ENCODE results near the gene RHOD. TPM values are rescaled to one million over a fixed set of nuclear protein-coding genes. Genes with fewer than 3 reads are reported as not detected.

Gene RHOD
- polyA plus RNA-seq, 1 donor (not counting 4 experiments of a cell fraction or from before 2014, with no cell fraction given), result 119 TPM

DNA sequence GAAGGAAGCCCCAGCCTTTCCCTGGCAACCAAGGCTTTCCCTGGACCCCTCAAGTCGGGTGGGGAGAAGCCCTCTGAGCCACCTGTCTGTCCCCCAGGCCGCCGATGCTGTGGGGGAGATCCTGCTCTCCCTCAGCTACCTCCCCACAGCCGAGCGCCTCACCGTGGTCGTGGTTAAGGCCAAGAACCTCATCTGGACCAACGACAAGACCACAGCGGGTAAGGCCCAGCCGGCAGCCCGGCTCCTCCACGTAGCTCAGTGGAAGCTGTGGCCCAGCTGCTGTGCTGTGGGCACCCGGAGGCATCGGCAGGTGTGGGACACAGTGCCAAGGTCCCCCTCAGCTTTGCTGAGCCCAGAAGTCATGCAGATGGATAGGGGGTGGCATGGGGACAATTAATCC, 12.2 kb upstream of the RHOD start:
- TF ChIP-seq EZH2 (IDR thresholded peaks at IDR 0.05; ENCODE audit: low read length), result no peak
- TF ChIP-seq, protein P1, sequence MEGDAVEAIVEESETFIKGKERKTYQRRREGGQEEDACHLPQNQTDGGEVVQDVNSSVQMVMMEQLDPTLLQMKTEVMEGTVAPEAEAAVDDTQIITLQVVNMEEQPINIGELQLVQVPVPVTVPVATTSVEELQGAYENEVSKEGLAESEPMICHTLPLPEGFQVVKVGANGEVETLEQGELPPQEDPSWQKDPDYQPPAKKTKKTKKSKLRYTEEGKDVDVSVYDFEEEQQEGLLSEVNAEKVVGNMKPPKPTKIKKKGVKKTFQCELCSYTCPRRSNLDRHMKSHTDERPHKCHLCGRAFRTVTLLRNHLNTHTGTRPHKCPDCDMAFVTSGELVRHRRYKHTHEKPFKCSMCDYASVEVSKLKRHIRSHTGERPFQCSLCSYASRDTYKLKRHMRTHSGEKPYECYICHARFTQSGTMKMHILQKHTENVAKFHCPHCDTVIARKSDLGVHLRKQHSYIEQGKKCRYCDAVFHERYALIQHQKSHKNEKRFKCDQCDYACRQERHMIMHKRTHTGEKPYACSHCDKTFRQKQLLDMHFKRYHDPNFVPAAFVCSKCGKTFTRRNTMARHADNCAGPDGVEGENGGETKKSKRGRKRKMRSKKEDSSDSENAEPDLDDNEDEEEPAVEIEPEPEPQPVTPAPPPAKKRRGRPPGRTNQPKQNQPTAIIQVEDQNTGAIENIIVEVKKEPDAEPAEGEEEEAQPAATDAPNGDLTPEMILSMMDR (optimal IDR thresholded peaks at IDR 0.05 in 1 of 3, IDR thresholded peaks at IDR 0.05 in 1 of 3, conservative IDR thresholded peaks at IDR 0.05 in 1 of 3; ENCODE audit: extremely low read depth in 1 of 3, insufficient read depth in 2 of 3, low read length in 3 of 3), result no peak
- Histone ChIP-seq H4K20me1 (ENCODE audit: control insufficient read depth, extremely low read depth, insufficient read depth, low read length) (no peaks in the 10 kb centered on the region), H3K9ac (ENCODE audit: control insufficient read depth, extremely low read depth, insufficient read depth, low read length) (no peak overlapping the region), H3K27ac (ENCODE audit: control insufficient read depth, insufficient read depth, low read length) (no peak overlapping the region), H3K79me2 (ENCODE audit: control insufficient read depth, insufficient read depth, low read length) (no peaks in the 10 kb centered on the region), H3K9me3 (ENCODE audit: control insufficient read depth, low read depth, low read length) (no peaks in the 10 kb centered on the region), H3K4me3 (ENCODE audit: control insufficient read depth in 2 of 3, extremely low read depth in 1 of 3, insufficient read depth in 2 of 3, low read depth in 1 of 3, low read length in 3 of 3) (no peak overlapping the region), H2AFZ (ENCODE audit: control insufficient read depth, low read length) (no peak overlapping the region), H3K4me2 (ENCODE audit: control insufficient read depth, extremely low read depth, insufficient read depth, low read depth, low read length) (no peak overlapping the region), H3K36me3 (ENCODE audit: control insufficient read depth in 2 of 2, extremely low read depth in 1 of 2, insufficient read depth in 2 of 2, low read length in 2 of 2) (no peaks in the 10 kb centered on the region), H3K9me1 (ENCODE audit: control insufficient read depth, extremely low read depth, insufficient read depth, low read length) (no peaks in the 10 kb centered on the region), H3K4me1 (ENCODE audit: control insufficient read depth, extremely low read depth, insufficient read depth, low read length) (peaks cover 7% of the 10 kb centered on the region), H3K27me3 (ENCODE audit: control insufficient read depth, extremely low read depth, insufficient read depth, low read length) (peaks cover 29% of the 10 kb centered on the region)
- dilution Hi-C loops (cut with MboI; ENCODE audit: extremely low pct_ligation_motif_present, low sequenced_read_pairs), result no loop called here
- DNase-seq (ENCODE audit: low read depth, low spot score), result no peak
- FAIRE-seq, result no peak

GRCh38 chr11:67045314-67045713, 11.3 kb upstream of the RHOD start:
- H3K27ac ChIP-seq (ENCODE audit: control insufficient read depth, insufficient read depth, low read length), result no peak overlapping the region

More at GRCh38 chr11:67045314-67045713, 11.3 kb upstream of the RHOD start:
- Histone ChIP-seq H3K9me1 (ENCODE audit: control insufficient read depth, extremely low read depth, insufficient read depth, low read length) (no peaks in the 10 kb centered on the region), H3K9ac (ENCODE audit: control insufficient read depth, extremely low read depth, insufficient read depth, low read length) (no peak overlapping the region), H3K4me1 (ENCODE audit: control insufficient read depth, extremely low read depth, insufficient read depth, low read length) (peaks cover 7% of the 10 kb centered on the region), H3K4me2 (ENCODE audit: control insufficient read depth, extremely low read depth, insufficient read depth, low read depth, low read length) (no peak overlapping the region), H3K79me2 (ENCODE audit: control insufficient read depth, insufficient read depth, low read length) (no peaks in the 10 kb centered on the region), H3K4me3 (ENCODE audit: control insufficient read depth in 2 of 3, extremely low read depth in 1 of 3, insufficient read depth in 2 of 3, low read depth in 1 of 3, low read length in 3 of 3) (no peak overlapping the region), H3K27me3 (ENCODE audit: control insufficient read depth, extremely low read depth, insufficient read depth, low read length) (peaks cover 29% of the 10 kb centered on the region), H3K36me3 (ENCODE audit: control insufficient read depth in 2 of 2, extremely low read depth in 1 of 2, insufficient read depth in 2 of 2, low read length in 2 of 2) (no peaks in the 10 kb centered on the region), H3K9me3 (ENCODE audit: control insufficient read depth, low read depth, low read length) (no peaks in the 10 kb centered on the region), H4K20me1 (ENCODE audit: control insufficient read depth, extremely low read depth, insufficient read depth, low read length) (no peaks in the 10 kb centered on the region), H2AFZ (ENCODE audit: control insufficient read depth, low read length) (no peak overlapping the region)
- no peak for TF ChIP-seq EZH2 (IDR thresholded peaks at IDR 0.05; ENCODE audit: low read length)
- TF ChIP-seq, protein P1 (optimal IDR thresholded peaks at IDR 0.05 in 1 of 3, IDR thresholded peaks at IDR 0.05 in 1 of 3, conservative IDR thresholded peaks at IDR 0.05 in 1 of 3; ENCODE audit: extremely low read depth in 1 of 3, insufficient read depth in 2 of 3, low read length in 3 of 3), result peak in 1 of 3 experiments; percentile 8
- no peak for DNase-seq (ENCODE audit: low read depth, low spot score)
- dilution Hi-C loops (cut with MboI; ENCODE audit: extremely low pct_ligation_motif_present, low sequenced_read_pairs), result no loop called here
- no peak for FAIRE-seq

All from keratinocyte (primary cell).